ENCODE results near the gene PLCB1. TPM values are rescaled to one million over a fixed set of nuclear protein-coding genes. Genes with fewer than 3 reads are reported as not detected.

The PLCB1 gene
- total RNA-seq, 2 donors from 2014 or later: 8.5 to 10.9 TPM

- ATAC-seq: no peak
- intact Hi-C loops (cut with DNase I, micrococcal nuclease): no loop called here
- DNase-seq: no peak
These were observed 535.2 kb downstream of the PLCB1 start for GRCh38 chr20:8667306-8667705.

- DNase-seq (no peak), ATAC-seq (no peak)
- intact Hi-C loops (cut with DNase I, micrococcal nuclease): no loop called here
These were observed 538.3 kb downstream of the PLCB1 start for GRCh38 chr20:8670207-8670892.

- ATAC-seq (no peak), DNase-seq (no peak)
- intact Hi-C loops (cut with DNase I, micrococcal nuclease): no loop called here
These were observed 538.8 kb downstream of the PLCB1 start for GRCh38 chr20:8670893-8671215.

- ATAC-seq (no peak), DNase-seq (no peak)
- intact Hi-C loops (cut with DNase I, micrococcal nuclease): no loop called here
These were observed 539.4 kb downstream of the PLCB1 start for GRCh38 chr20:8671370-8671961.

- intact Hi-C loops (cut with DNase I, micrococcal nuclease): no loop called here
- no peak for ATAC-seq
- DNase-seq: no peak
These were observed 541.0 kb downstream of the PLCB1 start for GRCh38 chr20:8673116-8673515.

- ATAC-seq (no peak), DNase-seq (no peak)
- intact Hi-C loops (cut with DNase I, micrococcal nuclease): no loop called here
These were observed 543.8 kb downstream of the PLCB1 start for GRCh38 chr20:8675896-8676295.

GRCh38 chr20:8678098-8678776 lies 546.2 kb downstream of the PLCB1 start:
- no peak for DNase-seq
- intact Hi-C loops (cut with DNase I, micrococcal nuclease): no loop called here
- no peak for ATAC-seq

- DNase-seq: no peak
- intact Hi-C loops (cut with DNase I, micrococcal nuclease): no loop called here
- no peak for ATAC-seq
These were observed 557.3 kb downstream of the PLCB1 start for GRCh38 chr20:8689337-8689736.

GRCh38 chr20:8690074-8690473 lies 558.0 kb downstream of the PLCB1 start:
- intact Hi-C loops (cut with DNase I, micrococcal nuclease): no loop called here
- DNase-seq (no peak), ATAC-seq (no peak)

GRCh38 chr20:8693709-8694108 lies 561.6 kb downstream of the PLCB1 start:
- ATAC-seq (no peak), DNase-seq (no peak)
- intact Hi-C loops (cut with DNase I, micrococcal nuclease): no loop called here

- intact Hi-C loops (cut with DNase I, micrococcal nuclease): no loop called here
- no peak for ATAC-seq
These were observed 568.7 kb downstream of the PLCB1 start for GRCh38 chr20:8700756-8701155.

GRCh38 chr20:8706961-8707700 lies 575.1 kb downstream of the PLCB1 start:
- ATAC-seq: no peak
- intact Hi-C loops (cut with DNase I, micrococcal nuclease): no loop called here
- no peak for DNase-seq

More at GRCh38 chr20:8700756-8701155, 568.7 kb downstream of the PLCB1 start:
- no peak for DNase-seq

GRCh38 chr20:8709627-8710026 lies 577.6 kb downstream of the PLCB1 start:
- DNase-seq: no peak
- intact Hi-C loops (cut with DNase I, micrococcal nuclease): loop anchor here in 1 of 2 donors (10.0 kb wide), 1 partner anchor 315 kb away; no protein-coding TSS in a partner anchor
- ATAC-seq: no peak

GRCh38 chr20:8711501-8711900 lies 579.4 kb downstream of the PLCB1 start:
- ATAC-seq (no peak), DNase-seq (no peak)
- intact Hi-C loops (cut with DNase I, micrococcal nuclease): loop anchor here in 1 of 2 donors (10.0 kb wide), 1 partner anchor 317 kb away; no protein-coding TSS in a partner anchor

GRCh38 chr20:8714206-8714605 lies 582.1 kb downstream of the PLCB1 start:
- ATAC-seq (no peak), DNase-seq (no peak)
- intact Hi-C loops (cut with DNase I, micrococcal nuclease): loop anchor here in 1 of 2 donors (10.0 kb wide), 1 partner anchor 319 kb away; no protein-coding TSS in a partner anchor

- ATAC-seq (no peak), DNase-seq (no peak)
- intact Hi-C loops (cut with DNase I, micrococcal nuclease): loop anchor here in 1 of 2 donors (10.0 kb wide), 1 partner anchor 323 kb away; no protein-coding TSS in a partner anchor
These were observed 586.2 kb downstream of the PLCB1 start for GRCh38 chr20:8718279-8718678.

- intact Hi-C loops (cut with DNase I, micrococcal nuclease): loop anchor here in 1 of 2 donors (5.0 to 10.0 kb wide), 3 partner anchors 588 to 785 kb away; partner anchors contain the start of gene PLCB1
- ATAC-seq (no peak), DNase-seq (no peak)
These were observed 588.0 kb downstream of the PLCB1 start for GRCh38 chr20:8720089-8720488.

- DNase-seq (no peak), ATAC-seq (peak; percentile 63)
- intact Hi-C loops (cut with DNase I, micrococcal nuclease): loop anchor here in 1 of 2 donors (5.0 to 10.0 kb wide), 3 partner anchors 589 to 786 kb away; partner anchors contain the start of gene PLCB1
These were observed 589.0 kb downstream of the PLCB1 start for GRCh38 chr20:8721098-8721497.

GRCh38 chr20:8722277-8722928 lies 590.3 kb downstream of the PLCB1 start:
- peak; percentile 76 for ATAC-seq
- DNase-seq: no peak
- intact Hi-C loops (cut with DNase I, micrococcal nuclease): loop anchor here in 1 of 2 donors (5.0 to 10.0 kb wide), 3 partner anchors 590 to 788 kb away; partner anchors contain the start of gene PLCB1
